Measurements from ENCODE around the gene COL2A1. TPM values are rescaled to one million over a fixed set of nuclear protein-coding genes. Genes with fewer than 3 reads are reported as not detected.

Gene COL2A1
- total RNA-seq, 1 experiment from 2014 or later, result 0.12 TPM

DNA sequence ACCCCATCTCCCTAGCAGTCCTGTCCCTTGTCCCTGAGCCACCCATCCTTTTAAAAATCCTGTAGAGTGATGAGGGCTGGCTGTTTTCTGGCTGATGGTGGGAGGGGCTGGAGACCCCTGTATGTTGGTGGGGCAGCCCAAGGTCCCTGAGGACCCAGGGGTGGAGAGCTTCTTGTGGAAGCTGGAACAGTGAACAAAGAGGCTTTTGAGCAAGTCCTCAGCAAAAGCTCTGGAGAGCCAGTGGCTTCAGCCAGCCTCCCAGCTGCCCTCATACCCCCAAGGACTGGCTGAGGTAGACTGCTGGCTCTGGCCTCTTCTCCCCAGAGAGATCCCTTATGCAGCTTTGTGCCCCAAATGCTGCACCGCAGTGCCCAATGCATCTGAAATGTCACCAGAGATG lies 29.2 kb upstream of the COL2A1 start:
- no peaks in the 10 kb centered on the region for H3K27me3 Mint-ChIP-seq (ENCODE audit: insufficient read depth, unreplicated experiment)
- BruUV-seq (replicated peaks), result no TSS peak

DNA sequence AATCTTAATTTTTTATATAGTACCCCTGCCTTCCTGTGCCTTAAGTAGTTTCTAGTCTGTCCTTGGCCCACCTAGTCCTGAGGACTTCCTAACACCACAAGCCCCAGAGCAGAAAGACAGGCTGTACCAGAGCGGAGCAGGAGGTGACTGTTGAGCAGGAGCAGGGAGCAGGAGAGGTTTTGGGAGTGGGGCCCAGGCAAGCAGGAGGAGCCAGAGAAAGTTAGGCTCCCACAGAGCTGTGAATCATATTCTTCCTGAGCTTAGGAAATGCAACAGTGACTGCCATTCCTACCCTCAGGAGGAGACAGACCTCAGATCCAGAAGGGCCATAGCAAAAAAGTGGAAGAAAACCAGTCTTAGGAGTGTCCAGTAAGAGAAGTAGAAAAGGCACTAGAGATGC lies 28.3 kb upstream of the COL2A1 start:
- CTCF ChIA-PET, result no interaction called here
- POLR2A ChIA-PET, result no interaction called here
- Mint-ChIP-seq H3K27me3 (ENCODE audit: insufficient read depth, unreplicated experiment) (no peaks in the 10 kb centered on the region), H3K27ac (ENCODE audit: low read depth, unreplicated experiment) (no peak overlapping the region), H3K4me1 (ENCODE audit: insufficient read depth, unreplicated experiment) (no peaks in the 10 kb centered on the region), H3K36me3 (ENCODE audit: insufficient read depth, unreplicated experiment) (no peaks in the 10 kb centered on the region), H3K9me3 (ENCODE audit: unreplicated experiment) (no peaks in the 10 kb centered on the region), H3K4me3 (ENCODE audit: unreplicated experiment) (no peak overlapping the region)
- no peak for DNase-seq (ENCODE audit: unreplicated experiment)
- TF ChIP-seq, protein P1, sequence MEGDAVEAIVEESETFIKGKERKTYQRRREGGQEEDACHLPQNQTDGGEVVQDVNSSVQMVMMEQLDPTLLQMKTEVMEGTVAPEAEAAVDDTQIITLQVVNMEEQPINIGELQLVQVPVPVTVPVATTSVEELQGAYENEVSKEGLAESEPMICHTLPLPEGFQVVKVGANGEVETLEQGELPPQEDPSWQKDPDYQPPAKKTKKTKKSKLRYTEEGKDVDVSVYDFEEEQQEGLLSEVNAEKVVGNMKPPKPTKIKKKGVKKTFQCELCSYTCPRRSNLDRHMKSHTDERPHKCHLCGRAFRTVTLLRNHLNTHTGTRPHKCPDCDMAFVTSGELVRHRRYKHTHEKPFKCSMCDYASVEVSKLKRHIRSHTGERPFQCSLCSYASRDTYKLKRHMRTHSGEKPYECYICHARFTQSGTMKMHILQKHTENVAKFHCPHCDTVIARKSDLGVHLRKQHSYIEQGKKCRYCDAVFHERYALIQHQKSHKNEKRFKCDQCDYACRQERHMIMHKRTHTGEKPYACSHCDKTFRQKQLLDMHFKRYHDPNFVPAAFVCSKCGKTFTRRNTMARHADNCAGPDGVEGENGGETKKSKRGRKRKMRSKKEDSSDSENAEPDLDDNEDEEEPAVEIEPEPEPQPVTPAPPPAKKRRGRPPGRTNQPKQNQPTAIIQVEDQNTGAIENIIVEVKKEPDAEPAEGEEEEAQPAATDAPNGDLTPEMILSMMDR (IDR thresholded peaks at IDR 0.05; ENCODE audit: unreplicated experiment), result no peak
- intact Hi-C loops (cut with micrococcal nuclease), result no loop called here
- BruUV-seq (replicated peaks), result no TSS peak

More for the DNA sequence above, 29.2 kb upstream of the COL2A1 start:
- intact Hi-C loops (cut with micrococcal nuclease), result no loop called here
- ChIA-PET POLR2A (no interaction called here), CTCF (interaction anchor here (0.8 kb wide), 1 partner anchor 20 kb away, joined by 3 read pairs; no protein-coding TSS in a partner anchor)
- TF ChIP-seq, protein P1 (IDR thresholded peaks at IDR 0.05; ENCODE audit: unreplicated experiment), result no peak
- Mint-ChIP-seq H3K9me3 (ENCODE audit: unreplicated experiment) (no peaks in the 10 kb centered on the region), H3K27ac (ENCODE audit: low read depth, unreplicated experiment) (no peak overlapping the region), H3K4me1 (ENCODE audit: insufficient read depth, unreplicated experiment) (no peaks in the 10 kb centered on the region), H3K36me3 (ENCODE audit: insufficient read depth, unreplicated experiment) (no peaks in the 10 kb centered on the region), H3K4me3 (ENCODE audit: unreplicated experiment) (no peak overlapping the region)
- DNase-seq (ENCODE audit: unreplicated experiment), result no peak

DNA sequence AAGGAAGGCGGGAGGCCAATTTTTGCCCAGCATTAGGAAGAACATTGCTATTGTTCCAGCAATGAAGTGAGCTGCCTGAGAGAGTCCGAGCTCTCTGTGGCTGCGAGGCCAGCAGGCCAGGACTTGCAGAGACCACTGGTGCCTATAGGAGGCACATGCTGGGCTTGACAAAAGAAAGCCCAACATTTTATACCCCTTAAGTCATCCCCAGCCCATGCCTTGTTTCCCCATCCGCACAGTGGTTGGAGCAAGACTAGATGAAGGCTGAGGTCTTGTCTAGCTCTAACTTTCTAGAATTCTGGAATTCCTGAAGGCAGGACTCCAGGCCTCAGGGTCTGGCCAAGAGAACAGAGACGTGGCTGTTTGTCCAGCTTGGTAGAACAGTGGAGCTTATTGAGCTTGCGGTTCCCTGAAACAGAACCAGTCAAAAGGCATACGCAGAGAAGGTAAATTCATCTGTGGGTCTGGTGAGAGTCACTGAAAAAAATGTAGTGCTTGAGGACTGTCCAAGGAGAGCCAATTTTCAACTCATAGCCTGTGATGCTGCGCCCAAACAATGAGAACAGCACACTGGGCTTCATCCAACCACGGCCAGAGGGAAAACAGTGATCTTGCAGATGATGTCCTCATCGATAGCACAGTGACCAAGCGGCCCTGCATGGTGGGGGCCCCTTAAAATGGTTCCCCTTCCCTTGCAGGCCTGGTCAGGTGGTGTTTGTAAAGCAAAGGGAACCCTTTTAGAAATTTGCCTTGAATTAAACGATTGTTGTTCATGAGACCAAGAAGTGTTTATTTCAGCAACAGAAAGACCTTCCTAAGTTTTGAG lies 27.1 kb upstream of the COL2A1 start:
- Mint-ChIP-seq H3K4me1 (ENCODE audit: insufficient read depth, unreplicated experiment) (no peaks in the 10 kb centered on the region), H3K9me3 (ENCODE audit: unreplicated experiment) (no peaks in the 10 kb centered on the region), H3K27me3 (ENCODE audit: insufficient read depth, unreplicated experiment) (no peaks in the 10 kb centered on the region), H3K4me3 (ENCODE audit: unreplicated experiment) (no peak overlapping the region), H3K27ac (ENCODE audit: low read depth, unreplicated experiment) (no peak overlapping the region), H3K36me3 (ENCODE audit: insufficient read depth, unreplicated experiment) (no peaks in the 10 kb centered on the region)
- ChIA-PET POLR2A (no interaction called here), CTCF (interaction anchor here (0.6 kb wide), 1 partner anchor 26 kb away, joined by 3 read pairs; no protein-coding TSS in a partner anchor)
- no TSS peak for BruUV-seq (replicated peaks)
- no peak for DNase-seq (ENCODE audit: unreplicated experiment)
- intact Hi-C loops (cut with micrococcal nuclease), result no loop called here
- TF ChIP-seq, protein P1 (IDR thresholded peaks at IDR 0.05; ENCODE audit: unreplicated experiment), result no peak

DNA sequence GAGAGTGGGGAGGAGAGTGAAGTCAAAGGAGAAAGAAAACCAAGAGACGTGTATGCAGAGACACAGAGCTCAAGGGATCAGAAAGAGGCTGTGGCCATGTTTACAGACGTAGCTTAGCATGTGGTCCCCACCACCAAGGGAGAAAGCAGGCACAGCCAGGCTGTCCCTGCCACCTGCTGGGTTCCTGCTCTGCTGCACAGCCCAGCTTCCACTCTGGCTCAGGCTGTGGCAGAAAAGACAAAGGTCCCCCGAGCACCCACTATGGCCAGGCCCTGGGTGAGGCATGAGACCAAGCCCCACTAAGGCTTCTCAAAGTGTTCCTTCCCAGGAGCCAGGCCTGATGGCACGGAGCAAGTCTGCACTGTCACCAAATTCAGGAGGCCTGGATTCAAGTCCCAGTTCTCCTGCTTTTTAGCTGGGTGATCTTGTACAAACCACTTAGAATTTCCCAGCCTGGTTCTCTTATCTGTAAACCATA lies 25.9 kb upstream of the COL2A1 start:
- intact Hi-C loops (cut with micrococcal nuclease), result no loop called here
- H3K36me3 Mint-ChIP-seq (ENCODE audit: insufficient read depth, unreplicated experiment), result no peaks in the 10 kb centered on the region
- H3K4me1 Mint-ChIP-seq (ENCODE audit: insufficient read depth, unreplicated experiment), result no peaks in the 10 kb centered on the region
- ChIA-PET CTCF (interaction anchor here (0.6 kb wide), 2 partner anchors 66 to 160 kb away, joined by 3 to 4 read pairs; no protein-coding TSS in a partner anchor), POLR2A (no interaction called here)
- H3K27me3 Mint-ChIP-seq (ENCODE audit: insufficient read depth, unreplicated experiment), result no peaks in the 10 kb centered on the region
- TF ChIP-seq, protein P1 (IDR thresholded peaks at IDR 0.05; ENCODE audit: unreplicated experiment), result no peak
- no peaks in the 10 kb centered on the region for H3K9me3 Mint-ChIP-seq (ENCODE audit: unreplicated experiment)
- H3K4me3 Mint-ChIP-seq (ENCODE audit: unreplicated experiment), result no peak overlapping the region
- no TSS peak for BruUV-seq (replicated peaks)
- no peak overlapping the region for H3K27ac Mint-ChIP-seq (ENCODE audit: low read depth, unreplicated experiment)
- no peak for DNase-seq (ENCODE audit: unreplicated experiment)

Measured in MCF 10A (cell line).